NT2/D1 (cell line): ENCODE results near the gene SLC46A2.

Source experiments
- SUZ12 ChIP-seq: IDR thresholded peaks from 2 replicates; pipeline ENCODE4 v1.6.1; 2011; ENCODE audit not compliant: insufficient read length, insufficient read depth; ENCODE audit errors: extremely low read depth
- YY1 ChIP-seq: IDR thresholded peaks from 2 replicates; pipeline ENCODE4 v1.6.1; 2011; ENCODE audit not compliant: insufficient read length, insufficient read depth
- ZNF274 ChIP-seq: IDR thresholded peaks from 2 replicates; pipeline ENCODE4 v1.6.1; 2011; ENCODE audit warnings: mild to moderate bottlenecking, low read depth, low read length

DNA sequence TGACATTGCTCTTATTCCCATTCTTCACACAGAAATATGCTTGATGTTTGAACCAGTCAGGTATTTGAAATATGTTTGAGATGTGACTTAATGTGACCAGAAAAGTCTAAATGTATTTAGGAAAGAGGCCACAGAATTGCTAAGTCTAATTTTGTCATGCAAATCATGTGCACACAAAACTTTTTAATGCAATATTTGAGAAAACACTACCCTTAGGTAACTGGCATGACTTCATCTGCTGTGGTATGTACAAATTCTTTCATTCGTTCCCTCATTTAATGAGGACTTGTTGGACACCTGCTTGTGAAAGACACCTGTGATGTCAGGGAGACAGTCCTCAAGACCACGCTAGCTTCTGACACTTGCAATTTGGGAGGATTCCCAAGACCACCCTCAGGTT, 21.1 kb upstream of the SLC46A2 start:
- no peak for TF ChIP-seq ZNF274
- no peak for TF ChIP-seq YY1
- TF ChIP-seq SUZ12 = no peak
